Measurements from ENCODE around the gene NFIX. TPM values are rescaled to one million over a fixed set of nuclear protein-coding genes. Genes with fewer than 3 reads are reported as not detected.

The NFIX gene
- total RNA-seq, 3 donors from 2014 or later (not counting 1 experiment from before 2014, with no cell fraction given), result 0.61 to 2.1 (median 1.3) TPM

DNA sequence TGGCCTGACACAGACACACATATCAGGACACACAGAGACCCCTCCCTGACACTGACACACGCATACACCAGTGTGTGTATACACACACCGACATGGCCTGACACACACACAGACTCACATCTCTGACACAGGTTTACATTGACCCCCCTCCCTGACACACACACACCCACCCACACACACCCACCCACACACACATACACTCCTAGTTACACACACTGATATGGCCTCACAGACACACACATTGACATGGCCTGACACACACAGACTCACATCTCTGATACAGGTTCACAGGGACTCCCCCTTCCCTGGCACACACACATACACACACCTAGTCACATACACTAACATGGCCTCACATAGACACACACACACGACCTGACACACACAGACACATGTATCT, 4.4 kb upstream of the NFIX start:
- intact Hi-C loops (cut with micrococcal nuclease), result no loop called here
- H3K4me1 Mint-ChIP-seq, result peaks cover 6 to 12% of the 10 kb centered on the region in 2 donors
- Histone ChIP-seq H3K4me3 (ENCODE audit: low read length) (no peak overlapping the region), H3K27ac (ENCODE audit: low read length) (no peak overlapping the region), H3K27me3 (ENCODE audit: control insufficient read depth, insufficient read depth, low read length) (peaks cover 2% of the 10 kb centered on the region), H3K4me1 (ENCODE audit: control insufficient read depth, insufficient read depth, low read length) (peaks cover 10% of the 10 kb centered on the region), H3K9me3 (ENCODE audit: control insufficient read depth, insufficient read depth, low read length) (no peaks in the 10 kb centered on the region), H3K36me3 (ENCODE audit: control insufficient read depth, insufficient read depth, low read length) (no peaks in the 10 kb centered on the region)
- H3K36me3 Mint-ChIP-seq, result no peaks in the 10 kb centered on the region
- WGBS (ENCODE audit: insufficient coverage), result 77% methylated on average over 3 of the region's 3 CpGs
- DNase-seq (no peak), ATAC-seq (no peak)
- no peaks in the 10 kb centered on the region for H3K9me3 Mint-ChIP-seq
- TF ChIP-seq, protein P1, sequence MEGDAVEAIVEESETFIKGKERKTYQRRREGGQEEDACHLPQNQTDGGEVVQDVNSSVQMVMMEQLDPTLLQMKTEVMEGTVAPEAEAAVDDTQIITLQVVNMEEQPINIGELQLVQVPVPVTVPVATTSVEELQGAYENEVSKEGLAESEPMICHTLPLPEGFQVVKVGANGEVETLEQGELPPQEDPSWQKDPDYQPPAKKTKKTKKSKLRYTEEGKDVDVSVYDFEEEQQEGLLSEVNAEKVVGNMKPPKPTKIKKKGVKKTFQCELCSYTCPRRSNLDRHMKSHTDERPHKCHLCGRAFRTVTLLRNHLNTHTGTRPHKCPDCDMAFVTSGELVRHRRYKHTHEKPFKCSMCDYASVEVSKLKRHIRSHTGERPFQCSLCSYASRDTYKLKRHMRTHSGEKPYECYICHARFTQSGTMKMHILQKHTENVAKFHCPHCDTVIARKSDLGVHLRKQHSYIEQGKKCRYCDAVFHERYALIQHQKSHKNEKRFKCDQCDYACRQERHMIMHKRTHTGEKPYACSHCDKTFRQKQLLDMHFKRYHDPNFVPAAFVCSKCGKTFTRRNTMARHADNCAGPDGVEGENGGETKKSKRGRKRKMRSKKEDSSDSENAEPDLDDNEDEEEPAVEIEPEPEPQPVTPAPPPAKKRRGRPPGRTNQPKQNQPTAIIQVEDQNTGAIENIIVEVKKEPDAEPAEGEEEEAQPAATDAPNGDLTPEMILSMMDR (IDR thresholded peaks at IDR 0.05), result no peak
- no peak overlapping the region for H3K4me3 Mint-ChIP-seq
- H3K27ac Mint-ChIP-seq, result no peak overlapping the region
- H3K27me3 Mint-ChIP-seq (ENCODE audit: low read depth in 2 of 2), result peaks cover 0 to 21% of the 10 kb centered on the region in 2 donors

DNA sequence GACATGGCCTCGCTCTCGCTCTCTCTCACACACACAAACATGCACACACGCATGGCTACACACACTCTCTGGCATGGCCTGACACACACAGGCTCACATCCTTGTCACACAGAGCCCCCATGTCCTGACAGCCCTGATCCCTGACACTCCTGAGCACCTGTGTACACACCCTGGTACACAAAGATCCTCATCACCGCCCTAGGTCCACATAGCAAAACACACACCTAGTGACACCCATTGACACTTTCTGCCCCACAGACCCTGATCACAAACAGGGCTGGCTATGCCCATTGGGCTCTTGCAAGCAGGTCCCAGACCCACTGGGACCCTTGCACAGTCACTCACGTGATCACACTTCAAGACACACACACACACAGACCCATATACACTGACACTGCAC, 4.0 kb upstream of the NFIX start:
- Histone ChIP-seq H3K27ac (ENCODE audit: low read length) (no peak overlapping the region), H3K9me3 (ENCODE audit: control insufficient read depth, insufficient read depth, low read length) (no peaks in the 10 kb centered on the region), H3K27me3 (ENCODE audit: control insufficient read depth, insufficient read depth, low read length) (peaks cover 5% of the 10 kb centered on the region), H3K4me1 (ENCODE audit: control insufficient read depth, insufficient read depth, low read length) (peaks cover 9% of the 10 kb centered on the region), H3K4me3 (ENCODE audit: low read length) (no peak overlapping the region), H3K36me3 (ENCODE audit: control insufficient read depth, insufficient read depth, low read length) (no peaks in the 10 kb centered on the region)
- peaks cover 6 to 16% of the 10 kb centered on the region in 2 donors for H3K4me1 Mint-ChIP-seq
- intact Hi-C loops (cut with micrococcal nuclease), result no loop called here
- no peaks in the 10 kb centered on the region for H3K36me3 Mint-ChIP-seq
- TF ChIP-seq, protein P1 (IDR thresholded peaks at IDR 0.05), result no peak
- H3K9me3 Mint-ChIP-seq, result no peaks in the 10 kb centered on the region
- H3K27ac Mint-ChIP-seq, result no peak overlapping the region
- H3K27me3 Mint-ChIP-seq (ENCODE audit: low read depth in 2 of 2), result peaks cover 0 to 25% of the 10 kb centered on the region in 2 donors
- H3K4me3 Mint-ChIP-seq, result no peak overlapping the region
- no peak for DNase-seq
- 95% methylated on average over 5 of the region's 5 CpGs for WGBS (ENCODE audit: insufficient coverage)
- no peak for ATAC-seq

GRCh38 chr19:12992729-12993128, 2.5 kb upstream of the NFIX start:
- Histone ChIP-seq H3K9me3 (ENCODE audit: control insufficient read depth, insufficient read depth, low read length) (no peaks in the 10 kb centered on the region), H3K27ac (ENCODE audit: low read length) (no peak overlapping the region), H3K27me3 (ENCODE audit: control insufficient read depth, insufficient read depth, low read length) (peaks cover 5% of the 10 kb centered on the region), H3K36me3 (ENCODE audit: control insufficient read depth, insufficient read depth, low read length) (no peaks in the 10 kb centered on the region), H3K4me1 (ENCODE audit: control insufficient read depth, insufficient read depth, low read length) (peaks cover 12% of the 10 kb centered on the region), H3K4me3 (ENCODE audit: low read length) (no peak overlapping the region)
- no peak for ATAC-seq
- H3K36me3 Mint-ChIP-seq, result no peaks in the 10 kb centered on the region
- WGBS (ENCODE audit: insufficient coverage), result 95% methylated on average over 11 of the region's 11 CpGs
- TF ChIP-seq, protein P1 (IDR thresholded peaks at IDR 0.05), result no peak
- no peaks in the 10 kb centered on the region for H3K9me3 Mint-ChIP-seq
- DNase-seq, result no peak
- H3K4me3 Mint-ChIP-seq, result no peak overlapping the region
- peaks cover 8 to 28% of the 10 kb centered on the region in 2 donors for H3K27me3 Mint-ChIP-seq (ENCODE audit: low read depth in 2 of 2)
- intact Hi-C loops (cut with micrococcal nuclease), result no loop called here
- peaks cover 6 to 11% of the 10 kb centered on the region in 2 donors for H3K4me1 Mint-ChIP-seq
- no peak overlapping the region for H3K27ac Mint-ChIP-seq

DNA sequence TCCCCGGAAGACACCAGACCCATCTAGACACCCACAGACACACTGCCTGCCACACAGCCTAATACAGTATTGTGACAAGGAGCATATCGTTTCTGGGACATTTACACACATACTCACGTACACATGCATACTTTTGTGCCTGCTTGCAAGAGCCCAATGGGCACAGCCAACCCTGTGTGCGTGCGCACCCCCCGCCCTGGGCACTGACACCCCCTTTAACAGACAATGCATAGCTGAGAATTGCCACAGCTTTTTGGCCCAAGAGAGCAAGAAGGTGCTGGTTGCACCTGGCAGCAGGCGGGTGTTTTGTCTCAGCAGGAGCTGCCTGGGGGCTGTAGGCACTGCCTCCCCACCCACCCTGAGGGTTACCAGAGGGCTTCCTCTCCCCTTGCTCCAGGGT, 1.7 kb upstream of the NFIX start:
- ATAC-seq, result no peak
- H3K4me3 Mint-ChIP-seq, result no peak overlapping the region

More for the DNA sequence above, 1.7 kb upstream of the NFIX start:
- TF ChIP-seq, protein P1 (IDR thresholded peaks at IDR 0.05), result no peak
- Mint-ChIP-seq H3K36me3 (no peaks in the 10 kb centered on the region), H3K9me3 (no peaks in the 10 kb centered on the region), H3K27me3 (ENCODE audit: low read depth in 2 of 2) (peaks cover 10 to 33% of the 10 kb centered on the region in 2 donors), H3K27ac (no peak overlapping the region), H3K4me1 (peaks cover 6 to 11% of the 10 kb centered on the region in 2 donors)
- Histone ChIP-seq H3K27me3 (ENCODE audit: control insufficient read depth, insufficient read depth, low read length) (peaks cover 5% of the 10 kb centered on the region), H3K27ac (ENCODE audit: low read length) (no peak overlapping the region), H3K9me3 (ENCODE audit: control insufficient read depth, insufficient read depth, low read length) (no peaks in the 10 kb centered on the region), H3K4me3 (ENCODE audit: low read length) (no peak overlapping the region), H3K36me3 (ENCODE audit: control insufficient read depth, insufficient read depth, low read length) (no peaks in the 10 kb centered on the region), H3K4me1 (ENCODE audit: control insufficient read depth, insufficient read depth, low read length) (peaks cover 12% of the 10 kb centered on the region)
- WGBS (ENCODE audit: insufficient coverage), result 95% methylated on average over 7 of the region's 7 CpGs
- intact Hi-C loops (cut with micrococcal nuclease), result no loop called here
- no peak for DNase-seq

Measured in natural killer cell (primary cell).